Stimulated activated CD8-positive, alpha-beta memory T cell treated with anti-CD3 and anti-CD28 coated beads, Interleukin-12 subunit alpha, Interleukin-12 subunit beta, amount 100 ng/mL, for 4 hours (primary cell): ENCODE data around the gene CROCC2.

Experiments used
- DNase-seq: peaks from one replicate; pipeline ENCODE4 v3.0.0-alpha.2; 2020; ENCODE audit warnings: low read depth

Gene CROCC2

GRCh38 chr2:240905176-240905781 lies 857 bp upstream of the CROCC2 start:
- no peak for DNase-seq

DNA sequence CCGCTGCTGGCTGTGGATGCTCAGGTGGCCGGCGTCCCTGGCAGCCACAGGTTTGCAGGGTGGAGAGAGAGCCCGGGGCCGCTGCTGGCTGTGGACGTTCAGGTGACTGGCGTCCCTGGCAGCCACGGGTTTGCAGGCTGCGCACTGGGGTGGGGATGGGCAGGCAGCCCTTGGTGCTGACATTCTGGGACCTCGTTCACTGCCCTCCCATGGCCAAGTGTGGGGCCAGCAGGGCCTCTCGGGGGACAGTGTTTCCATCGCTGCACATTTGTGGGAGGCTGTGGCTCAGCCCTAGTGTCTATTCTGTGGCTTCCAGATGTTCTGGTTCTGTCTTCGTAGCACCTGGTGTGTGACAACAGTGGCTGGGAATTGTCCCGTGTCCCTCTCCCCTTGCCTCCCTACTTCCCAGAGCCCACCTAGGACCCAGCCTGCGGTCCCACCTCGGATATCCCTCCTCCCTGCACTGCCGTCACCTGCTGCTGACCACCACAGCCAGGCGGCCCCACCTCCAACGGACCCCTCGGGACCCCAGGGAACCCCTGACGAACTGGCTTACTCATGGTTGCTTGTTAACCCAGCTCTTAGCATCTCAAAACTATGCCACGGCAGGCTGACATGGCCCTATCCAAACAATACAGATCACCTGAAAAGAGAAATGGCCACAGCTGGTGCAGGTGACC lies 915 bp downstream of the CROCC2 start:
- DNase-seq, result no peak

DNA sequence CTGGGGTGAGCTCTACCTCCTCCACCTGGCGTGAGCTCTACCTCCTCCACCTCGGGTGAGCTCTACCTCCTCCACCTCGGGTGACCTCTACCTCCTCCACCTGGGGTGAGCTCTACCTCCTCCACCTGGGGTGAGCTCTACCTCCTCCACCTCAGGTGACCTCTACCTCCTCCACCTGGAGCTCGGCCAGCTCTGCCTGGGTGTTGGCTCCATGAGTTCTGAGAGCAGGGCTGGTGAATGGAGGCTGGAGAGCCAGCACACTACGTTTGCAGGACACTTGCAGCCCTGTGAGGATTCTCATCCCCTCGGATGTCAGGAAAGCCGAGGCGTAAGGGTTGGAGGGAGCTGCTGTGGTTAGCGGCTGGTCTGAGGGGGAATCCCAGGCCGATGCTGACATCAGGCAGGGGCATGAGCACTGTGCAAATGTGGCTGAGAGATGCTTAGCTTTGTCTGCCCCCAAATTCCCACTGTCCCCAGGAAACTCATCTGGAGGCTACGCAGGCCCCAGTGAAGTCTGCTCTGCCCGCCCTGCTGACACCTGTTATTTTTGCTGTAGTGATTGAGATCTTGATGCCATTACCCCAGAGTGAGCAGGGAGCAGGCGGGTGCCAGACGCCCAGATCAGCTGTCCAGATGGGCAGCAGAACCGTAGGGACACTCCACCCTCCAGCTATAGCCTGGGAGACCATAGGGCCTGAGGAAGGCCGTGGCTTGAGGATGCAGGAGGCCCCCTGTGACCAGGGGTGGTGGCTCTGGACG lies 3.3 kb downstream of the CROCC2 start:
- no peak for DNase-seq

DNA sequence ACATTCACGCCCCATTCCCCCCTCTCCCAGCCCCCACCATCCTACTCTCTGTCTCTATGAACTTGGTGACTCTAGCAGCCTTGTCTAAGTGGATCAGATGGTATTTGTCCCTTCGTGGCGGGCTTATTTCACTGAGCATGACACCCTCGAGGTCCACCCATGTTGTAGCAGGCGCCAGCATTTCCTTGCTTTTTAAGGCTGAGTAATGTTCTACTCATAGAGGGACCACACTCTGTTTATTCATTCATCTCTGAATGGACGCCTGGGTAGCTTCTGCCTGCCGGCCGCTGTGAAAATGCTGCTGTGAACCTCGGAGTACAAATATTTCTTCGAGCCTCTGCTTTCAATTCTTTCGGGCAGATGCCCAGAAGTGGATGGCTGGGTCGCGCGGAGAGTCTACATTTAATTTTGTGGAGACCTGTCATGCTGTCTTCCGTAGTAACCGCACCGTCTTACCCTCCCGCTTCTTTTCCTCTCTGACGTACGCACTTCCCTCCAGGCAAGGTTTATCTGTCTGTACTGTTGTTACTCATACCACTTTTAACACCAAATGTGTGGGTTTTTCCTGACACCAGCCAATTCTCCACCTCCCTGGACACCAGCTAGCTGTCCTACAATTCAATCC lies 5.6 kb downstream of the CROCC2 start:
- DNase-seq, result no peak

DNA sequence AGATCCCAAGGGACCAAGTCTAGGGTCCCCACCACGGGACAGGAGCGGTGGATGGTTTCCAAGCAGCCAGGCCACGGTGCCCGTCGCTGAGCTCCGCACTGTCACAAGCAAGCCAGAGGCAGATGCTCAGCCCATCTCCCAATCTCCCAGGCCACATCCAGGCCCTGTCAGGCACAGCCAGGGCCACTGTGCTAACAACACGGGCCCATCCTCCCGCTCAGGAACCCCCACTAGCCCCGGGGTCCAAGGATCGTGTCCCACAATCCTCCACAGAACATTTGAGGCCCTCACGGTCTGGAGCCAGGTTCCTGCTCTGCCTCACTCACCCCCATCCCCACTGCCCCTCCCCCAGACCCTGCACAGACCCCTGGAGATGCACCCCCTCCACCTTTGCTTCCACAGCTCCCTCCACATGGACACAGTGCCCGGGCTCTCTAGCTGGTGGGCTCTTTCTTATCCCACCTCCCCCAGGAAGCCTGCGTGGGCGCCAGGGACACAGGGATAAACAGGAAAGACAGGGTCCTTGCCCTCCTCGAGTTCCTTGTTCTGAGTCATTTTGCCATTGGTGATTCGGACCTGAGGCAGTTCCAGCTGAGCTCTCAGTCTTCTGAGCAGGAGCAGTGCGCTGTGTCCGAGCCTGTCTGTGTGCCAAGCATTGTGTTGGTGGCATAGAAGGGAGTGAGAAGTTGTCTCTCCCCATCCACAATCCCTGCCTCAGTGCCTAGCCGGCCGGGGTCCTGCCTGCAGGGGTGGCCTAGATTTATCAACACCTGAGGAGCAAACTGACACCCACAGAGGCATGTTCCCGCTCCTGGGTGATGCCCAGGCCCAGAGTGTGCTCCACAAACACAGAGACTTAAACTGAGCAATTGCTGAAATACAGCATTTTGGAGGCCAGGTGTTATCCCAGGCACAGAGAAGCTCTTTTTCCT lies 7.0 kb downstream of the CROCC2 start:
- no peak for DNase-seq

DNA sequence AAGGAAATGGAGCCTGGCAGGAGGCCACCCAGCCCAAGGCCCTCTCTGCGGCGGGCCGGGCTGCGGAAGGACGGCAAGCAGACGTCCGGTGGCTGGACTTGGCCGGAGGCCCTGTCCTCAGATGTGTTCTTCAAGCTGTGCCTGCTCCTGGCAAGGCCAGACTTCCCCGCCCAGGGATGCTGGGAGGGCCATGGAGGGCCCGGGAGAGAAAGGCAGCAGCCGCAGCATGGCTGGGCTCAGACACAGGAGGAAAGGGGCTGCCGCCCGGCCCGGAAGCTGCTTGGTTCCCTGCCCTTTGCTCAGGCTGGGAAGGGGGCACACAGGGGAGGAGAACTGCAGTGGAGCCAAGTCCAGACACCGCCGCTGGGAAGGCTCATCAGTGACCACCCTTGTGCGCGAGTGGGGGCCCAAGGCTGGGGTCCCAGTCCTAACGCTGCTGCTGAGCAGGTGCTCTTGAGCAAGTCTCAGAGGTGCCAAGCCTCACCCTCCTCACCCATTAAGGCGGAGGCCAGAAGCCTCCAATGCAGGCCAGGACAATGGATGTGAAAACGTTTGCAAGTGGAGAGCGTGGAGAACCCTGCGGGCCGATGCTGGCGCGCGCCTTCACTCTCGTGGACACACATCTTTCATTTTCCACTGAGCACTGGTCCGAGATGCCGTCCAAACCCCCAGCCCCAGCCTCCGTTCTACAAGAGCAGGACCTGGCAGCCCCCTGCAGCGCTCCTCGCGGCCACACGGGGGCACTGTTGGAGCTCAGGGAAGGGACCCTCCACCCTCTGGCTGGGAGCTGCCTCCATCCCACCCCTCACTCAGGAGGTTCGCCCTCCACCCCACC lies 7.9 kb downstream of the CROCC2 start:
- DNase-seq, result peak; percentile 21

- no peak for DNase-seq
Observed at GRCh38 chr2:240914645-240915525, 8.7 kb downstream of the CROCC2 start.

- DNase-seq, result no peak
Observed at GRCh38 chr2:240915526-240916341, 9.6 kb downstream of the CROCC2 start.

- DNase-seq, result no peak
Observed at GRCh38 chr2:240916571-240917008, 10.5 kb downstream of the CROCC2 start.

DNA sequence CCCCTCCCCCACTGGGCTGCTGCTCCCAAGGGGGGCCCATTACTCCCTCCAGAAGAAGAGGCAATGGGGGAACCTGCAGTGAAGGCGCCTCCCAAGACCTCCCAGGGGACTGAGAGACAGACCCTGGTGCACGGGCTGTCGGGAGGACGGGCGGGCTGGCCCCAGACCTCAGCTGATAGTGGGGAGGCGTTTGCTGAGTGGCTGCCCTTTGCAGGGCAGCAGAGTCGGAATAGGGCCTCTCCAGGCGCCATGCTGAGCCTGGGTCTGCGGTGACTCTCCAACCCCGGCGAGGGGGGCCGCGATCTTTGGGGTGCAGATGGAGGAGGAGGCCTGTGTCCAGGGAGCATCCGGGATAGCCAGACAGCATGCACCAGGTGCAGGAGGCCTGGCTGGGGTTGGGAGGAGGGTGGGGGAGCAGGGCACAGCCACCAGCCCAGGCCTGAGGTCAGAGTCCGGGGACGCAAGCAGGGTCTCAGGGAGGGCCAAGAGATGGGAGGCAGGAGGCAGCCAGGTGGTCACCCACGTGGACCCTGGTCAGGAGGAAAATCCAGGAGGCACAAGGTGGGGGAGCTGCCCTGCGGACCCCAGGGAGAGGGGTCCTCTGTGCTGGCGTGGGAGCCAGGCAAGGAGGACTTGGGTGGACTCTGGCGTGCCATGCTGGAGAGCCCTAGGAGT lies 11.0 kb downstream of the CROCC2 start:
- no peak for DNase-seq

DNA sequence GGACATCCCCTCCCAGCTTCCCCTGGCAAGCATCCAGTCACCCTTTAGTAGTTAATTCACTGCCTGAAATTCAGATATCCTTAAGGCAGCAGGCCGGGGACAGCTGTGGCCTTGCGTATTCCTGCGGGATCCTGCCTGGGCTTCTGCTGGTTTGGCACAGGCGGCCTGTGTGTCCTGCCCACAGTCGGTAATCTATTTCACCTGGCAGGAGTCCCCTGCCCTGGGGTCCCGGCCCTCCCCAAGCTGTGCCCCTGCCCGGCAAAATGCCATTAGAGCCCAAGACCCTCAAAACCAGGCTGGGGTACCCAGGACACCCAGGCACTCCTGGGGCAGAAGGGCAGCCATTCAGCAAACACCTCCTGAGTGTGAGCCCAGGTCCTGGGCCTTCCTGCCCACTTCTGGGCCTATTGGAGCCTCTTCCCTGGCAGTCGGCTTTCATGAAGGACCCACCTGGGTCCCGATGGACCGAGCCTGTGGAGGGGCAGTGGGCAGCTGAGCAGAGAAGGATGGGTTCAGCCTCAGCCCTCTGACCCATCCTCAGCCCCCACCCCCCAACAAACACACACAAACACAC lies 11.6 kb downstream of the CROCC2 start:
- DNase-seq, result no peak

DNA sequence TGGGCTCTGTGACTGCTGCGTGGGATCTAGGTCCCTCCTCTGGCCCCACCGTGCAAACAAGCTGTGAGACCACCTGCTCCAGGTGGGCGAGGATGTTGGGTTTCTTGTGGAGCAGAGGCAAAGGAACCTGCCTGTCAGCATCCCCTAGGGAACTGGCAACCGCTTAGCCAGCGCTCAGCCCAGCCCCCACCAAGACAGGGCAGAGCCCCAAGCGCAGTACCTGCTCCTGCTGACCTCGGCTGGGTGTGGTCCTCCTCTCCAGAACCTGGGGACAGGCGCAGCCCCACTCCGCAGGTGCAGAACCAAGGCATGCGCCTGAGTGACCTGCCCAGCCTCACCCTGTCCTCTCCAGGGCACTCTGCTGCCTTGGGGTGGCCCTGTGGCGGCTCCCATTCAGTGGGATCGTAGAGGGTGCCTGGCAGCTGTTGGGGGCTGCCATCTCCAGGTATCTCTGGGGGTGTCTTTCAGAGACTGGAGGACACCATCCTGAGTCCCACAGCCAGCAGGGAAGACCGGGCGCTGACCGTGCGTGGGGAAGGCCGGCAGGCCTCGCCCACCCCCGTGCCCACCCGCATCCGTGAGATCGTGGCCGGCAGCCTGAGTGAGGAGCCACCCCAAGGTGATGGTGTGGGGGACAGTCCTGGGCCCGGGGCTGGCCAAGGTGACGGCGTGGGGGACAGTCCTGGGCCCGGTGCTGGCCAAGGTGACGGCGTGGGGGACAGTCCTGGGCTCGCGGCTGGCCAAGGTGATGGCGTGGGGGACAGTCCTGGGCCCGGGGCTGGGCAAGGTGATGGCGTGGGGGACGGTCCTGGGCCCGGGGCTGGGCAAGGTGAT lies 12.3 kb downstream of the CROCC2 start:
- no peak for DNase-seq

GRCh38 chr2:240919161-240919781 lies 13.1 kb downstream of the CROCC2 start:
- no peak for DNase-seq

- no peak for DNase-seq
Observed at GRCh38 chr2:240919786-240920782, 13.9 kb downstream of the CROCC2 start.

DNA sequence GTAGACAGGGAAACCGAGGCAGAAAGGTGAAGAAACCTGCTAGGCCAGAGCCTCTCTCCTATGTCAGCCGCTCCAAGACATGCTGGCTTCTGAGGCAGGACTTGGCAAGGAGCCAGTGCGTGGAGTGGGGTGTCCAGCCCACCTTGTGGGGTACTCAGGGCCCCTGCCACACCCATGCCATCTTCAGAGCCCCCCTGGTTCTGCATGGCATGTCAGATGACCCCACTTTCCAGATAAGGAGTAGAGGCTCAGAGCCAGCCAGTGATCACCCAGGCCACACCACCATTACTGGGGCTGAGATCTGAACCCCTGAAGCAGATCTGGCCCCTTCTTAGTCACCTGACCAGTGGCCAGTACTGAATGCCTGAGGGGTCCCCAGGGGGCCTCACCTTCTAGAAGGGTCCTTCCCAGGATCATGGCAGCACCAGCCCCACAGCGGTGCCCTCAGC lies 14.7 kb downstream of the CROCC2 start:
- no peak for DNase-seq
